Stomach (tissue), 9 donors: ENCODE results near the gene BBS9. TPM values are rescaled to one million over a fixed set of nuclear protein-coding genes. Genes with fewer than 3 reads are reported as not detected.

Experiments
- DNase-seq, 2 donors: peaks; one replicate each; pipeline versions ENCODE4 v3.0.0 to v3.0.0-alpha.2; 2013 to 2019
- H3K27ac ChIP-seq, 5 donors: fragments of 200-600 bp in 4 of 5; sonication (generic) in 4 of 5; one replicate each; pipeline ENCODE4 v1.5.1; 2013 to 2019; ENCODE audit warnings: mild to moderate bottlenecking in 1 of 5, moderate library complexity in 1 of 5
- H3K27me3 ChIP-seq, 3 donors: fragments of 200-600 bp; sonication (generic); one replicate each; pipeline ENCODE4 v1.5.1; 2017 to 2019; ENCODE audit warnings: mixed run types in 1 of 3
- H3K36me3 ChIP-seq, 4 donors: fragments of 200-600 bp; sonication (generic); 1 replicate in 3 of 4; 2 replicates in 1 of 4; pipeline ENCODE4 v1.5.1; 2016 to 2019
- H3K4me1 ChIP-seq, 4 donors: fragments of 200-600 bp; sonication (generic); one replicate each; pipeline ENCODE4 v1.5.1; 2016 to 2019
- H3K4me3 ChIP-seq, 4 donors: fragments of 200-600 bp; sonication (generic) in 3 of 4; one replicate each; pipeline ENCODE4 v1.5.1; 2016 to 2019; ENCODE audit warnings: mild to moderate bottlenecking in 1 of 4
- H3K9me3 ChIP-seq, 4 donors: fragments of 200-600 bp; sonication (generic); one replicate each; pipeline ENCODE4 v1.5.1; 2016 to 2019
- CTCF ChIP-seq, 7 experiments: fragments of 450-650 bp in 4 of 7; fragments of 200-600 bp in 3 of 7; sonication (generic) in 3 of 7; IDR thresholded peaks; one replicate each; pipeline ENCODE4 v1.5.1; 2016 to 2019; ENCODE audit warnings: antibody characterized with exemption in 7 of 7, control low read depth in 2 of 7, mild to moderate bottlenecking in 1 of 7
- EP300 ChIP-seq: sonication (generic); formaldehyde crosslinking; IDR thresholded peaks from one replicate; pipeline ENCODE4 v1.6.1; 2017; ENCODE audit warnings: antibody characterized with exemption
- POLR2A ChIP-seq, 4 donors: fragments of 450-650 bp; IDR thresholded peaks; one replicate each; pipeline ENCODE4 v1.6.1; 2016; ENCODE audit warnings: antibody characterized with exemption in 4 of 4, control low read depth in 2 of 4, mild to moderate bottlenecking in 1 of 4, moderate library complexity in 1 of 4
- POLR2AphosphoS5 ChIP-seq, 3 donors: sonication (generic); formaldehyde crosslinking; IDR thresholded peaks; one replicate each; pipeline ENCODE4 v1.6.1; 2016; ENCODE audit warnings: antibody characterized with exemption in 3 of 3
- WGBS, 5 donors: extraction: QIAGEN DNeasy Blood & Tissue Kit in 3 of 5; methylation state at CpG; one replicate each; pipeline versions ENCODE4 v1.1.5 to v1.1.7; 2013 to 2018; 5-methylcytosine and 5-hydroxymethylcytosine counted together
- intact Hi-C: fragments of 100-400 bp; cut with DNase I; formaldehyde crosslinking; loops from one replicate; pipeline ENCODE4 v1.15.1; 2023; ENCODE audit warnings: low total_unique reads
- polyA plus RNA-seq, 3 donors: library from polyadenylated mRNA; stranded (reverse); fragments of 200-250 nt; gene quantifications; one replicate each; pipeline ENCODE4 v1.2.3, GENCODE V29; 2013
- total RNA-seq, 5 donors: library from RNA; depleted of rRNA; stranded (reverse); fragments of >200 nt; gene quantifications; one replicate each; pipeline versions ENCODE4 v1.1.0 to v1.2.3, GENCODE V29; 2014 to 2016
- donor health status: healthy with polysubstance abuse.
- donor health status: Bipolar disorder and iron deficiency.
- donor health status: healthy.

BBS9 gene
- total and polyA plus RNA-seq, 8 donors = 3.2 to 43.9 (median 5.9) TPM

- no peaks in the 10 kb centered on the region for H3K36me3 ChIP-seq
- DNase-seq = no peak
- no peaks in the 10 kb centered on the region for H3K4me1 ChIP-seq
- no peaks in the 10 kb centered on the region for H3K27me3 ChIP-seq
- WGBS, 5 donors = 86 to 96% (median 94%) methylated on average over 5 of the region's 5 CpGs
- H3K9me3 ChIP-seq = no peaks in the 10 kb centered on the region
- intact Hi-C loops = no loop called here
- H3K27ac ChIP-seq = no peak overlapping the region
- no peak overlapping the region for H3K4me3 ChIP-seq
- TF ChIP-seq POLR2A (IDR thresholded peaks at IDR 0.05) (no peak), EP300 (no peak), POLR2AphosphoS5 (IDR thresholded peaks at IDR 0.05) (no peak), CTCF (IDR thresholded peaks at IDR 0.05) (no peak)
Measured at GRCh38 chr7:33578881-33579672, 449.7 kb downstream of the BBS9 start.

- DNase-seq = no peak
- H3K4me3 ChIP-seq = no peak overlapping the region
- TF ChIP-seq EP300 (no peak), CTCF (IDR thresholded peaks at IDR 0.05) (no peak), POLR2AphosphoS5 (IDR thresholded peaks at IDR 0.05) (no peak), POLR2A (IDR thresholded peaks at IDR 0.05) (no peak)
- intact Hi-C loops = no loop called here
- H3K27ac ChIP-seq = no peak overlapping the region
- H3K4me1 ChIP-seq = no peaks in the 10 kb centered on the region
- no peaks in the 10 kb centered on the region for H3K27me3 ChIP-seq
- H3K9me3 ChIP-seq = no peaks in the 10 kb centered on the region
- H3K36me3 ChIP-seq = no peaks in the 10 kb centered on the region
Measured at GRCh38 chr7:33579673-33579960, 450.3 kb downstream of the BBS9 start.

- no peaks in the 10 kb centered on the region for H3K4me1 ChIP-seq
- H3K4me3 ChIP-seq = no peak overlapping the region
- TF ChIP-seq EP300 (no peak), POLR2A (IDR thresholded peaks at IDR 0.05) (no peak), CTCF (IDR thresholded peaks at IDR 0.05) (no peak), POLR2AphosphoS5 (IDR thresholded peaks at IDR 0.05) (no peak)
- no peak for DNase-seq
- H3K9me3 ChIP-seq = no peaks in the 10 kb centered on the region
- WGBS, 5 donors = 40 to 61% (median 45%) methylated on average over 3 of the region's 3 CpGs
- no peaks in the 10 kb centered on the region for H3K36me3 ChIP-seq
- H3K27ac ChIP-seq = no peak overlapping the region
- intact Hi-C loops = no loop called here
- H3K27me3 ChIP-seq = no peaks in the 10 kb centered on the region
Measured at GRCh38 chr7:33581236-33581635, 451.9 kb downstream of the BBS9 start.

- no peak overlapping the region for H3K27ac ChIP-seq
- H3K9me3 ChIP-seq = no peaks in the 10 kb centered on the region
- no peak overlapping the region for H3K4me3 ChIP-seq
- TF ChIP-seq POLR2A (IDR thresholded peaks at IDR 0.05) = no peak
- no peak for TF ChIP-seq EP300
- TF ChIP-seq CTCF (IDR thresholded peaks at IDR 0.05) = no peak
- no peak for TF ChIP-seq POLR2AphosphoS5 (IDR thresholded peaks at IDR 0.05)
- no peaks in the 10 kb centered on the region for H3K4me1 ChIP-seq
- DNase-seq = no peak
- H3K36me3 ChIP-seq = no peaks in the 10 kb centered on the region
- intact Hi-C loops = no loop called here
- H3K27me3 ChIP-seq = no peaks in the 10 kb centered on the region
- 82 to 94% (median 88%) methylated on average over 1 of the region's 1 CpG for WGBS, 5 donors
Measured at GRCh38 chr7:33582104-33582503, 452.7 kb downstream of the BBS9 start.
